M059J (cell line): Measurements from ENCODE around the gene MPL. TPM values are rescaled to one million over a fixed set of nuclear protein-coding genes. Genes with fewer than 3 reads are reported as not detected.

ENCODE experiments used
- total RNA-seq: library from RNA; depleted of rRNA; stranded (reverse); fragments of >200 nt; shearing (Covaris generic); gene quantifications from 2 replicates; pipeline ENCODE4 v1.2.3, GENCODE V29; 2014; rRNA removed

Gene MPL
- total RNA-seq, 1 experiment from 2014 or later, result not detected

Other genes starting within 250 kb of the MPL start
- 150 and 165 TPM in 2 replicates for gene EBNA1BP2, start 165.5 kb upstream of the MPL start, total RNA-seq
- 0.67 TPM in 1 of 2 replicates, not detected in the other for gene CFAP57, start 165.5 kb upstream of the MPL start, total RNA-seq
- not detected in 2 replicates for gene TMEM125, start 67.8 kb upstream of the MPL start, total RNA-seq
- not detected in 2 replicates for gene C1orf210, start 52.2 kb upstream of the MPL start, total RNA-seq
- 2.0 and 3.3 TPM in 2 replicates for gene TIE1, start 36.8 kb upstream of the MPL start, total RNA-seq
- 273 and 274 TPM in 2 replicates for gene CDC20, start 21.2 kb downstream of the MPL start, total RNA-seq
- 152 and 164 TPM in 2 replicates for gene ELOVL1, start 30.2 kb downstream of the MPL start, total RNA-seq
- gene MED8, start 52.0 kb downstream of the MPL start, total RNA-seq, result 113 and 121 TPM in 2 replicates
- 9.4 and 15.2 TPM in 2 replicates for gene SZT2, start 52.1 kb downstream of the MPL start, total RNA-seq
- gene HYI, start 116.1 kb downstream of the MPL start, total RNA-seq, result 43.7 and 50.9 TPM in 2 replicates
- 17.0 and 31.1 TPM in 2 replicates for gene PTPRF, start 193.1 kb downstream of the MPL start, total RNA-seq